HCT116 (cell line): Measurements from ENCODE around the gene CLEC18A. TPM values are rescaled to one million over a fixed set of nuclear protein-coding genes. Genes with fewer than 3 reads are reported as not detected.

ENCODE experiments used
- ATAC-seq: fragments of 200-7000 bp; cut with Tn5 transposase; 2 replicates; pipeline ENCODE4 v1.9.1; 2020; ENCODE audit warnings: mild to moderate bottlenecking, moderate library complexity
- BruUV-seq: library from RNA; stranded (reverse); fragments of 400-500 nt; replicated peaks from 2 replicates; lab custom pipeline; 2021; lab: Mats Ljungman, UMichigan
- CTCF ChIA-PET: fragments of 300-600 bp; sonication (Branson Sonifier 250); formaldehyde crosslinking; loops from one replicate; lab custom pipeline; 2021; ENCODE audit warnings: antibody characterized with exemption; lab: Charles Lee
- POLR2A ChIA-PET: fragments of 300-600, 350-600 bp; sonication (Branson Sonifier 250); formaldehyde crosslinking; loops from one replicate; lab custom pipeline; 2021; ENCODE audit warnings: antibody characterized with exemption; lab: Charles Lee
- RAD21 ChIA-PET, 2 experiments: fragments of 300-600 bp; sonication (Branson Sonifier 250); formaldehyde crosslinking; loops; one replicate each; lab custom pipeline; 2023; ENCODE audit warnings: low total read pairs in 2 of 2; ENCODE audit not compliant: uncharacterized antibody in 2 of 2, unreplicated experiment in 2 of 2, low non-redundant PET in 1 of 2; lab: Charles Lee
- DNase-seq: peaks from one replicate; pipeline ENCODE4 v3.0.0-alpha.2; 2010; ENCODE audit warnings: low read depth, low spot score
- H2AFZ ChIP-seq: fragments of 200-600 bp; shearing (Covaris generic), sonication (generic); 2 replicates; pipeline ENCODE4 v1.6.1; 2017; ENCODE audit warnings: low read depth, mixed run types, mixed read lengths, antibody characterized with exemption, low read length; ENCODE audit not compliant: poor library complexity, severe bottlenecking
- H3K27ac ChIP-seq: 2 replicates; pipeline ENCODE4 v1.5.1; 2012; ENCODE audit warnings: low read depth, low read length
- H3K27me3 ChIP-seq: fragments of 200-600 bp; sonication (generic); 2 replicates; pipeline ENCODE4 v1.6.1; 2016; ENCODE audit warnings: mixed run types, low read length, mixed read lengths; ENCODE audit not compliant: insufficient read depth
- H3K36me3 ChIP-seq, 2 experiments: fragments of 200-500 bp in 1 of 2; fragments of 200-600 bp in 1 of 2; sonication (Bioruptor generic) in 1 of 2; sonication (generic) in 1 of 2; 2 replicates each; pipeline versions ENCODE4 v1.5.1 to v1.6.1; 2014 to 2016; ENCODE audit warnings: low read length in 2 of 2, inconsistent platforms in 1 of 2, mixed read lengths in 1 of 2, mixed run types in 1 of 2; ENCODE audit not compliant: insufficient read depth in 2 of 2, control insufficient read depth in 1 of 2
- H3K4me1 ChIP-seq, 2 experiments: fragments of 200-600 bp in 1 of 2; sonication (generic) in 1 of 2; 2 replicates each; pipeline versions ENCODE4 v1.5.1 to v1.6.1; 2012 to 2017; ENCODE audit warnings: low read length in 2 of 2, inconsistent platforms in 1 of 2, mild to moderate bottlenecking in 1 of 2, mixed read lengths in 1 of 2, mixed run types in 1 of 2, moderate library complexity in 1 of 2; ENCODE audit not compliant: insufficient read depth in 2 of 2, control insufficient read depth in 1 of 2
- H3K4me2 ChIP-seq: fragments of 200-600 bp; sonication (generic); 2 replicates; pipeline ENCODE4 v1.6.1; 2017; ENCODE audit warnings: mixed run types, low read length, mixed read lengths
- H3K4me3 ChIP-seq, 2 experiments: fragments of 200-600 bp in 1 of 2; sonication (generic) in 1 of 2; replicated peaks in 1 of 2; 2 replicates each; pipeline ENCODE4 v1.5.1; 2011 to 2016; ENCODE audit warnings: low read length in 2 of 2, control low read depth in 1 of 2, low read depth in 1 of 2, mild to moderate bottlenecking in 1 of 2, mixed read lengths in 1 of 2, mixed run types in 1 of 2
- H3K79me2 ChIP-seq: fragments of 200-600 bp; sonication (generic); 2 replicates; pipeline ENCODE4 v1.6.1; 2017; ENCODE audit warnings: mild to moderate bottlenecking, mixed run types, low read length, moderate library complexity, mixed read lengths; ENCODE audit not compliant: insufficient read depth
- H3K9ac ChIP-seq: fragments of 200-600 bp; sonication (generic); 2 replicates; pipeline ENCODE4 v1.6.1; 2016; ENCODE audit warnings: low read length, mixed read lengths
- H3K9me2 ChIP-seq: fragments of 200-600 bp; sonication (generic), shearing (Covaris generic); 2 replicates; pipeline ENCODE4 v1.6.1; 2017; ENCODE audit warnings: mixed run types, mild to moderate bottlenecking, moderate library complexity; ENCODE audit not compliant: insufficient read depth
- H3K9me3 ChIP-seq, 2 experiments: fragments of 200-500 bp in 1 of 2; fragments of 200-600 bp in 1 of 2; sonication (Bioruptor generic) in 1 of 2; sonication (generic) in 1 of 2; 2 replicates each; pipeline ENCODE4 v1.6.1; 2014 to 2017; ENCODE audit warnings: low read length in 2 of 2, mixed read lengths in 2 of 2, inconsistent platforms in 1 of 2, low read depth in 1 of 2, mild to moderate bottlenecking in 1 of 2, mixed run types in 1 of 2, moderate library complexity in 1 of 2; ENCODE audit not compliant: control insufficient read depth in 1 of 2, insufficient read depth in 1 of 2
- H4K20me1 ChIP-seq: fragments of 200-600 bp; sonication (generic), shearing (Covaris generic); 2 replicates; pipeline ENCODE4 v1.6.1; 2017; ENCODE audit warnings: mixed run types, mild to moderate bottlenecking, moderate library complexity; ENCODE audit not compliant: insufficient read depth
- EGR1 ChIP-seq: IDR thresholded peaks from 2 replicates; pipeline ENCODE4 v1.6.1; 2012; ENCODE audit warnings: low read depth
- EZH2 ChIP-seq: fragments of 200-600 bp; sonication (generic); IDR thresholded peaks from 2 replicates; pipeline ENCODE4 v1.6.1; 2017; ENCODE audit warnings: antibody characterized with exemption, mixed run types
- JUND ChIP-seq: IDR thresholded peaks from 2 replicates; pipeline ENCODE4 v1.6.1; 2012
- POLR2AphosphoS5 ChIP-seq: IDR thresholded peaks from 2 replicates; pipeline ENCODE4 v1.6.1; 2011; ENCODE audit warnings: mild to moderate bottlenecking, low read depth, low read length, moderate library complexity
- YY1 ChIP-seq: IDR thresholded peaks from 2 replicates; pipeline ENCODE4 v1.6.1; 2011; ENCODE audit warnings: low read length, low read depth, moderate library complexity, mild to moderate bottlenecking; ENCODE audit not compliant: insufficient replicate concordance; ENCODE audit errors: extremely low read depth
- ZNF274 ChIP-seq: fragments of 200-500 bp; sonication (Bioruptor generic); IDR thresholded peaks from 2 replicates; pipeline ENCODE4 v1.6.1; 2014; ENCODE audit warnings: mild to moderate bottlenecking, low read depth, low read length, inconsistent platforms
- intact Hi-C: fragments of 100-400 bp; cut with micrococcal nuclease; formaldehyde crosslinking; loops from 2 replicates; pipeline ENCODE4 v1.10.0; 2022
- total RNA-seq: library from RNA; stranded (reverse); gene quantifications from one replicate; pipeline ENCODE4 v1.2.1, GENCODE V29; 2021; ENCODE audit not compliant: unreplicated experiment
- TF ChIP-seq, protein P1 (sequence below): IDR thresholded peaks from 2 replicates; pipeline ENCODE4 v1.6.1; 2012; ENCODE audit warnings: low read depth

The CLEC18A gene
- total RNA-seq, 1 experiment from 2014 or later = 1.0 TPM

DNA sequence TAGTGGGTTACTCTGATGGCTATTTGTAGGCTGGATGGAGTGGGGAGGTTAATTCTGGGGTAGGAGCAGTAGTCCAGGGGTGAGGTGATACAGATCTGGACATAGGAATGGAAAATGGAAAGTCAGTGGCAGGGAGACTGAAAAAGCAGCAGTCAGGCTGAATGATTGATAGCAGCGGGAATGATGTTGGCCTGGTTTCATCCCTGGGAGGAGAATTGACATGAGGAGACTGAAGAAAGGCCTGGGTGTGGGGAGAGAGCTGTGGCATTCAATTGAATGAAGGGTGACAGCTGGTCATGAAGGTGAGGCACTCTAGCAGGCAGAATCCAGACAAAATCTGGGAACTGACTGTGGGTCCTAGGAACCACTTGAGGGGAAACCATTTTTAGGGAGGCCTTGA lies 34.7 kb upstream of the CLEC18A start:
- RAD21 ChIA-PET = no interaction called here
- Histone ChIP-seq H3K27ac (no peak overlapping the region), H3K27me3 (no peaks in the 10 kb centered on the region), H4K20me1 (no peaks in the 10 kb centered on the region), H3K4me1 (peaks cover 0 to 11% of the 10 kb centered on the region in 2 experiments; a peak in 2 of 4 replicates), H3K79me2 (no peaks in the 10 kb centered on the region), H2AFZ (no peak overlapping the region), H3K4me3 (no peak overlapping the region), H3K9me3 (no peaks in the 10 kb centered on the region), H3K9me2 (no peaks in the 10 kb centered on the region), H3K4me2 (no peak overlapping the region), H3K9ac (no peak overlapping the region), H3K36me3 (no peaks in the 10 kb centered on the region)
- CTCF ChIA-PET = no interaction called here
- BruUV-seq = no TSS peak
- POLR2A ChIA-PET = no interaction called here
- ATAC-seq = no peak
- TF ChIP-seq ZNF274 (no peak), JUND (no peak), EGR1 (no peak), YY1 (no peak), EZH2 (no peak), POLR2AphosphoS5 (no peak)
- TF ChIP-seq, protein P1, sequence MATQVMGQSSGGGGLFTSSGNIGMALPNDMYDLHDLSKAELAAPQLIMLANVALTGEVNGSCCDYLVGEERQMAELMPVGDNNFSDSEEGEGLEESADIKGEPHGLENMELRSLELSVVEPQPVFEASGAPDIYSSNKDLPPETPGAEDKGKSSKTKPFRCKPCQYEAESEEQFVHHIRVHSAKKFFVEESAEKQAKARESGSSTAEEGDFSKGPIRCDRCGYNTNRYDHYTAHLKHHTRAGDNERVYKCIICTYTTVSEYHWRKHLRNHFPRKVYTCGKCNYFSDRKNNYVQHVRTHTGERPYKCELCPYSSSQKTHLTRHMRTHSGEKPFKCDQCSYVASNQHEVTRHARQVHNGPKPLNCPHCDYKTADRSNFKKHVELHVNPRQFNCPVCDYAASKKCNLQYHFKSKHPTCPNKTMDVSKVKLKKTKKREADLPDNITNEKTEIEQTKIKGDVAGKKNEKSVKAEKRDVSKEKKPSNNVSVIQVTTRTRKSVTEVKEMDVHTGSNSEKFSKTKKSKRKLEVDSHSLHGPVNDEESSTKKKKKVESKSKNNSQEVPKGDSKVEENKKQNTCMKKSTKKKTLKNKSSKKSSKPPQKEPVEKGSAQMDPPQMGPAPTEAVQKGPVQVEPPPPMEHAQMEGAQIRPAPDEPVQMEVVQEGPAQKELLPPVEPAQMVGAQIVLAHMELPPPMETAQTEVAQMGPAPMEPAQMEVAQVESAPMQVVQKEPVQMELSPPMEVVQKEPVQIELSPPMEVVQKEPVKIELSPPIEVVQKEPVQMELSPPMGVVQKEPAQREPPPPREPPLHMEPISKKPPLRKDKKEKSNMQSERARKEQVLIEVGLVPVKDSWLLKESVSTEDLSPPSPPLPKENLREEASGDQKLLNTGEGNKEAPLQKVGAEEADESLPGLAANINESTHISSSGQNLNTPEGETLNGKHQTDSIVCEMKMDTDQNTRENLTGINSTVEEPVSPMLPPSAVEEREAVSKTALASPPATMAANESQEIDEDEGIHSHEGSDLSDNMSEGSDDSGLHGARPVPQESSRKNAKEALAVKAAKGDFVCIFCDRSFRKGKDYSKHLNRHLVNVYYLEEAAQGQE = no peak
- intact Hi-C loops = no loop called here
- DNase-seq = no peak
